ENCODE results near the gene CCDC33. TPM values are rescaled to one million over a fixed set of nuclear protein-coding genes. Genes with fewer than 3 reads are reported as not detected.
A peak's percentile ranks its signal among the peaks of the same experiment; 100 is the strongest.

CCDC33 gene
- polyA plus RNA-seq, 1 donor = not detected

- DNase-seq (ENCODE audit: low read depth) = no peak
These were observed 45.3 kb downstream of the CCDC33 start for GRCh38 chr15:74281147-74282133.

DNA sequence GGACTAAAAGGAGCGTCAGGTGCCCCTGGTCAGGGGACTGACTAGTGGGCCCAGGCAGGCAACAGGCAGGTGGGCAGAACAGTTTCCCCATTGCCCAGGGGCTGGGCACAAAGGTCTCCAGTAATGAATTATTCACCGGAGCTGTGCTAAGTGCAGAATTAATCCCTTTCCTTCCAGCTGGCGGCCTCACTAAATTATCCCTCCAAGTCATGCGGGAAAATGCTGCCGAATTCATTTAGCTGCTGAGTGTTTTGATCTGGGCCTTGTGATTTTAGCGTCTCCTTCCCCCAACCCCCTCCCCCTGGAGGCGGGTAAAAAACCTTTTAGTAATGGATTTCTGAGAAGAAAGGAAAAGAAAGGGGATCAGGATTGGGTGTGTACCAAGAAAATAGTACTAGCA is 47.2 kb downstream of the CCDC33 start:
- no peak for DNase-seq (ENCODE audit: low read depth)

DNA sequence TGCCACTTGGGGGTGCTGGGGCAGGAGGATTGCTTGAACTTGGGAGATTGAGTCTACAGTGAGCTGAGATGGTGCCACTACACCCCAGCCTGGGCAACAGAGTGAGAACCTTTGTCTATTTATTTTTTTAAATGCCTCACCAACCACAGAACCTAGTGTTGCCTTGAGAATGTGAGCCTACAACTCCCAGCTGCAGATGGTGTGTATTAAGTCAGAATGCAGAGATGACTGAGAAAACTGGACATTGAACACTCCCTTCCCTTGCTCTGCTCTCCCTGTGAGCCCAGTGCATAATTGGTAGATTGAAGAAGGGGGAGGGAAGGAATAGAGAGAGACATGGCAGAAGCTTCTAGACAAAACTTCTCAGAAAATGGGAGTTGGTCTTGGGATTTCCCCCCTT is 53.5 kb downstream of the CCDC33 start:
- DNase-seq (ENCODE audit: low read depth) = no peak

DNA sequence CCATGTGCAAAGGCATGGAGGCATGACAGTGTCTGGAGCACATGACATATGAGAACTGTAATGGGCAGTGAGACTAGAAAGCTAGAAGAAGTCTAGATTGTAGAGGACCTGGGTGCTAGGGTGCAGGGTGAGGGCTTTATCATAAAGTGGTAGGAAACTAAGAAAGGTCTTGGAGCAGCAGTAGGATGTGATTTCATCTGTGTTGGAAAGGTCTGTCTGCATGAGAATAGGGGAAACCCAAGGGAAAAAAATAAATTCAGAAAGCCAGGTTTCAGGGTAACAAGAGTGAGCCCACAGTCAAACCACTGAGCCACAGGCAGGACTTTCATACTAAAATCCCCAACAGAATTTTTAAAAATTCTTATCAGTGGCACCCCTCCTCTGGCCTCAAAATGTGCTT is 54.5 kb downstream of the CCDC33 start:
- DNase-seq (ENCODE audit: low read depth) = no peak

GRCh38 chr15:74291101-74292071 is 55.3 kb downstream of the CCDC33 start:
- peak; percentile 49 for DNase-seq (ENCODE audit: low read depth)

GRCh38 chr15:74293021-74293810 is 57.1 kb downstream of the CCDC33 start:
- no peak for DNase-seq (ENCODE audit: low read depth)

- no peak for DNase-seq (ENCODE audit: low read depth)
These were observed 57.9 kb downstream of the CCDC33 start for GRCh38 chr15:74294010-74294409.

DNA sequence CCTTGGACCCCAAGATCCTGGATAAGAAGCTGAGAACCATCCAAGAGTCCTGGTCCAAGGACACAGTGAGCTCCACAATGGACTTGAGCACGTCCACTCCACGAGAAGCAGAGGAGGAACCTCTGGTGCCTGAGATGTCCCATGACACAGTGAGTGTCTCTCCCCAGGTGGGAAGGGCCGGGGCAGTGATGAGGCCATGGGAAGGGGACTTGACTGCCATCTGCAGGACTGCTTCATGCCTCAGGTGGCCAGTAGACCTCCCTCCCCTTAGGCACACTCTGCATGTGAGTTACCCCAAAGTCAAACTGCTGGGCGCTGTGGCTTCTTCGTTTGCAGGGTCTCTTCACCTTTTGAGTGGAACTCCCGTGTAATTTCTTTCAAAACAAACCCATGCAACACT is 59.7 kb downstream of the CCDC33 start:
- DNase-seq (ENCODE audit: low read depth) = no peak

DNA sequence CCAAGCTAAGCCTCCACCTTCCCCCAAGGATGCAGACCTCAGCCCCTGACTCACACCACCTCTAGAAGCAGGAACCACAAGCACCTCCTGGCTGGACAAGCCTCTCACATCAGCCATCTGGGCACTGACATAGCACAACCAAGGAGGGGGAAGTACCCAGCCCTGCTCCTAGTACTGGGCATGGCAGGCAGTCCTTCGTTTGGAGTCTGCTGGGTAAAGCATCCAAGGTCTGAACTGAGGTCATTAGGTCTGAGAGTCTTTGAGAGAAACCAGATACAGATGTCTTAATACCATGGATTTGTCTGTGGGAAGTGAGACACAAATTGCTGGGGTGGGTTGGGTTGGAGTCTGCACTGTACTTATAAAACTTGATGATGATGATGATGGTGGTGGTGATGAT is 61.8 kb downstream of the CCDC33 start:
- DNase-seq (ENCODE audit: low read depth) = no peak

DNA sequence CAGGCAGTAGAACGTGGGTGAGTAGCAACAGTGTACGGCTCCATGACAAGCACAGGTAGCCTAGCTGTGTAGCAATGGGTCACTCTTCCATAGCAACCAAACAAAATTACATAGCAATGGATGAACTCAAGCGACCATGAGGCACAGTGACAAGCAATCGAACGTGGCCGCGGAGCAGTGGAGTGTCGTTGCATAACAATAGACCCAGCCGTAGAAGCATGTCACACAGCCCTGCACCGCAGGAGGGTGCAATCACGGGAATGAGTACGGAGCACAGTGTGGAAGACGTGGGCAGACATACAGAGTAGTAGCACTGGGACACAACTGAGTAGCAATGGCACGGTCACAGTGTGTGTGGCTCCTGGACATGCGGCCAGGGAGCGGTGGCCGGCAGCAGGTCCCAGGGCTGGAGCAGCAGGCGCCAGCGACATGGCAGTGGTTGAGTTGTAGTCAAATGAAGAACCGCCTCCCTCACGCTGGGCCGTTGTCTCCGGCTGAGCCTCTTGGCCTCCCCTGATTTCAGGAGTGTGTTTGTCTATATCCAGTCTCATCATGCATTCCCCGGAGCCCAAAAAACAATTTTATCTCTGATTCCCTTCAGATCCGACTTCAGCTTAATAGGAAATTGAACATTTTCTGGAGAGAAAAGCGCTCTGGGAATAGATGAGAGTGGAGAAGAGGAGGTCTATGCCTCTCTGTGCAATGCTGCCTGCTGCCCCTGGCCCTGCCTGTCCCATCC is 64.1 kb downstream of the CCDC33 start:
- DNase-seq (ENCODE audit: low read depth) = no peak

DNA sequence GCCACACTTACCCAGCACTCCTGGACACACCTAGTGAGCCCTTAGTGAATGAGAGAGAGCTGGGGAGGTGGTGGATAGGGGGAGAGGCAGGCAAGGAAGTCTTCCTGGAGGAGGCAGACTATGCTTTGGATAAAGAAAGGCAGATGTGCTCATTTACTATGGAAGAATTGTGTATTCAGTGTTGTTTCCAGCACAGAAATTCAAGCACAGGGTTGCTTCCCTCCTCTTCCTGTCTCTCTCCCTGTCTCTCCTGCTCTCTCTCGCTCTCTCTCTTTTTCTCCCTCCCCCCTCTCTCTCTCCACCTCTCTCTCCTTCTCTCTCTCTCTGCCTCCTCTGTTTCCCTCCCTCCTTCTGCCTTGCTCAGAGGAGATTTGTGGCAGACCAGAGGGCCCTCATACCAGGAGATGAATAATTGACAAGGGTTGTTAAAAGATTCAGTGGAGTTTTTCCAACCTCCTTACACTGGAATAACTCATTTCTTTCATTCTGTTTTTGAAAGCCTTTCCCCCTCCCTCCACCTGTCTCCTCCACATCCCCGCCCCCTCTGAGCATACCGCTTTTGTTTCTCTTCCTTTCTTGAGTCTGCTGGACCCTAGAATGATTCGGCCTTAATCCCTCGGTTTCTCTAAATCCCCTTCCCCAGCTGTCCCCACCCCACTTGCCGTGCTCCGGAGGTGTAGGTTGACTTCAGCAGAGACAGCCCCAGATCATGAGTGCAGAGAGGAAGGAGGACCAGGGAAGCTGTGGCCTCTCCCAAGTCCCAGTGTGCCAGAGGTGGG is 65.6 kb downstream of the CCDC33 start:
- no peak for DNase-seq (ENCODE audit: low read depth)

DNA sequence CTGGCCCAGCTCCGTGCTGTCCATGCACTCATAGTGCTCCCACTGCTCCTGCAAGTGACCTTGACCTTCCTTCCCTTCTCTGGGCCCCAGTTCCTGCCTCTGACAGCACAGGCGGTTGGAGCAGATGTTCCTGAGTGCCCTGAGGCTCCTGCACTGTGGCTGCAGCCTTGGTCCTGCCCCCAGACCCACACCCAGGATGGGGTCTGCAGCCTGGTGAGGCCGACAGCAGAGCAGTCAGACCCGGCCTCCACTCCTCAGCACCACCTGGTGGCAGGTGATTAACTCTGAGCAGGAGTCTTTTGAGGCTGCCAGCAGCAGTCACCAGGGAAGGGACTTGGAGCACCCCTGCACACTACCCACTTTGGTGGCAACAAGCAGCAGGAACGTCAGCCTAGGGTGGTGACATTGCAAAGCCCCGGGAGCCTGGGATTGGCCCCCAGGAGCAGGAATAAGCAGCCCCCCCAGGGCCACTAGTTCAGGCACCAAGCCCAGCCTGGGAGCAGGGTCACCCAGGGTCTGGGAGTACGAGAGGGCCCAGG is 66.8 kb downstream of the CCDC33 start:
- DNase-seq (ENCODE audit: low read depth) = no peak

- no peak for DNase-seq (ENCODE audit: low read depth)
These were observed 67.7 kb downstream of the CCDC33 start for GRCh38 chr15:74303741-74304309.

DNA sequence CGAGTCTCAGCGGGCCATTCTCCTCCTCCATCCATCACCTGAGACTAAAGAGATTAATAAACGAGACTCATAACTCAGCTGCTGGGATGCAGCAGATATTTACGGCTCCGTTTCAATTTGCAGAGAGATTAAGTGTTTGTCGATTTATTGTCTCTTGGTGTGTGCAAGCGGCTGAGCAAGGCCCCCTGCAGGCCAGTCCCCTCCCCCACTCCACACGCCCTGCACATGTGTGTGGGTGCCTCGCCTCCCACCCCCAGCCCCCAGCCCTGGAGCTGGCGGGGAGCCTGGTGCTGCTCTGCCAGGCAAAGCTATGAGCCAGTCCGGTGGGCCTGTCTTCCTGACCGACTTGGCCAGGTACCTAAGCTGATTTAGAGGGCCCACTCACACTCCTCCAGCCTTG is 68.3 kb downstream of the CCDC33 start:
- no peak for DNase-seq (ENCODE audit: low read depth)

DNA sequence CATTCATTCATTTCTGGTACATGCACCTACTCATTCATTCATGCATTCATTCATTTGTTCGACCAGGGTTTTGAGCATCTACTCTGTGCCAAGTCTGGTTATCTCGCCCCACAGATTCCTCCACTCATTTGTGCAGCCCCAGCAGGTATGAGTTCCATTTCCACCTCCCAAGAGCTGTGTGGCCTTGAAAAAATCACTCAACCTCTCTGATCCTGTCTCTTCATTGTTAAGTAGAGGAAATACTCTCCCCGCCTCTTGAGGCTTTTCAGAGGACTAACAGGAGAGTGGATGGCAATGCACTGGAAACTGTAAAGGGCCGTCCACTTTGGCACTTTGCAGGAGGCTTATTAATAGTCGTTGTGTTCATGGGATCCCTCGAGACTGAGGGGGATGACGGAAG is 69.6 kb downstream of the CCDC33 start:
- no peak for DNase-seq (ENCODE audit: low read depth)

DNA sequence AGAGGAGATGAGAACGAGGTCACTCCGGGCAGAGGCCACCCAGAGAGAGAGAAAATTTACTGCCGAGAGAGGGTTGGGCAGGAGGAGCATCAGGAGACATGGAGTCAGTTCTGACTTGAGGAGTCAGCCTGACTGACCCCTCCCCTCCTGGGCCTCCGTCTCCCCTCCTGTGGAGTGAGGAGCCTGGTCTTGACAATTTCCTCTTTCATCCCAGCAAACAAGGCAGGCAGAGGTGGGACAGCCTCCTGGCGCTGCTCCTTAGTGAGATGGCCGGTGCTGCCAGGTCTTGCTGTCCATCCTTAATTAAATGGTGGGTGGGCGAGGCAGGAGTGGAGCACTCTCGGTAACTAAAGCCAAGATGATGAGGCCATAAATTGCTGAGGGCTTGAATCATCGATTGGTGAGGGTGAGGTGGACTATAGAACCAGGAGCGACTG is 70.7 kb downstream of the CCDC33 start:
- no peak for DNase-seq (ENCODE audit: low read depth)

DNA sequence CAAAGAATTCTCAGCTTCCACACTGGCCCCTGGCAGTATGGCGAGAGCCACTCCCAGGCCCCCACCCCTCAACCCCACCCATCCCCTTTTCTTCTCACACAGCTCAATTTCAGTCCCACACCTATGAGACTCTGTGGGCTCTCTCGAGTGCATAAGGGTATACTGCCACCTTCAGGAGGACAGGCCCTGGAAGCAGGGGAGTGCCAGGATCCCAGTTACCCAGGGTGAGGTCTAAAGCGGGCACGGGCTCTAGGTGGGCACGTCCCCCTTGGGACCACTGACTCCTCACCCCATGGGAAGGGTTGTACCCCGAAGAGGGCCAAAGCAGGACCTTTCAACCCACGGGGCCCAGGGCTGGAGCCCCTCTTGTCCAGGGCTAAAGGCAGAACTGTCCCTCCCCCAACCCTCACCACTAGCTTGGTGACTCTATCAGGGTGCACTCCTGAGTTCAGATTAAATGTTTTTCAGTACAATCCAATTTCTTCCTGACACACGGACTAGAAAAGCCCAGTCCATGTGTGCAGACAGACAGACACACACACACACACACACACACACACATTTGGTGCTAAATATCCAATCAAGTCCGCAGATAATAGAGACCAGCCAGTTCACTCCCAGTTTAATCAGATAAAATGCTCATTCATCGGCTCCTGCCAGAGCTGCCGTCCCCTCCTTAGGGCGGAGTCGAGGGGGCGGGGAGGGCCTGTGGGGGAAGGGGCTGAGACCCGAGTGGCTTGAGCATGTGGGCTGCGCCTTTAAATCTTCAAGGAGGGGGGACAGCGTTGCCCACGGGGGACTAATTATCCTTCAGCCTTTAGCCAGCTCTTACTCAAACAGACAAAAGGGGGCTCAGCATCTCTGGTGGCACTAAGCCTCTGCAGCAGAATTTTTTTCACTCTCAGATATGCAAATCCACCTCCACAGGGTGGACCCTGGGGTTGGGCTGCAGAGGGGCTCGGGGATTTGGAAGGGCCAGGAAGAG is 72.0 kb downstream of the CCDC33 start:
- no peak for DNase-seq (ENCODE audit: low read depth)

Data from forelimb muscle (tissue), 1 donor.